ENCODE data around the gene OSBPL6.

DNA sequence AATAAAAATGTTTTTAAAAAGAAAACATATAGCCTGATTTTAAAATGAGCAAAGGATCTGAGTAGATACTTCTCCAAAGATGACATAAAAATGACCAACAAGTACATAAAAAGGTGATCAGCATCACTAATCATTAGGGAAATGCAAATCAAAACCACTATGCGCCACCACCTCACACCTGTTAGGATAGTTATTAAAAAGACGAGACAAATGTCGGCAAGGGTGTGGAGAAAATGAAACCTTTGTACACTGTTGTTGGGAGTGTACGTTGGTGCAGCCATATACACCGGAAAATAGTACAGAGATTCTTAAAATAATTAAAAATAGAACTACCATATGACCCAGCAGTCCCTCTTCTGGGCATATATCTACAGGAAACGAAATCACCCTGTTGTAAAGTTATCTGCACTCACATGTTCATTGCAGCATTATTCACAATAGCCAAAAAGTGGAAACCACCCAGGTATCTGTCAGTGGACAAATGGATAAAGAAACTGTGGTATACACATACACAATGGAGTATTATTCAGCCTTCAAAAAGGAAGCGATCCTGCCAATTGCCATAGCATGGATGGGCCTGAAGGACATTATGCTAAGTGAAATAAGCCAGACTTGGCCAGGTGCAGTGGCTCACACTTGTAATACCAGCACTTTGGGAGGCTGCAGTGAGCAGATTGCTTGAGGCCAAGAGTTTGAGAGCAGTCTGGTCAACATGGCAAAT is 165.0 kb downstream of the OSBPL6 start:
- TF ChIP-seq, protein P1, sequence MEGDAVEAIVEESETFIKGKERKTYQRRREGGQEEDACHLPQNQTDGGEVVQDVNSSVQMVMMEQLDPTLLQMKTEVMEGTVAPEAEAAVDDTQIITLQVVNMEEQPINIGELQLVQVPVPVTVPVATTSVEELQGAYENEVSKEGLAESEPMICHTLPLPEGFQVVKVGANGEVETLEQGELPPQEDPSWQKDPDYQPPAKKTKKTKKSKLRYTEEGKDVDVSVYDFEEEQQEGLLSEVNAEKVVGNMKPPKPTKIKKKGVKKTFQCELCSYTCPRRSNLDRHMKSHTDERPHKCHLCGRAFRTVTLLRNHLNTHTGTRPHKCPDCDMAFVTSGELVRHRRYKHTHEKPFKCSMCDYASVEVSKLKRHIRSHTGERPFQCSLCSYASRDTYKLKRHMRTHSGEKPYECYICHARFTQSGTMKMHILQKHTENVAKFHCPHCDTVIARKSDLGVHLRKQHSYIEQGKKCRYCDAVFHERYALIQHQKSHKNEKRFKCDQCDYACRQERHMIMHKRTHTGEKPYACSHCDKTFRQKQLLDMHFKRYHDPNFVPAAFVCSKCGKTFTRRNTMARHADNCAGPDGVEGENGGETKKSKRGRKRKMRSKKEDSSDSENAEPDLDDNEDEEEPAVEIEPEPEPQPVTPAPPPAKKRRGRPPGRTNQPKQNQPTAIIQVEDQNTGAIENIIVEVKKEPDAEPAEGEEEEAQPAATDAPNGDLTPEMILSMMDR (IDR thresholded peaks at IDR 0.05) = no peak
- no peak for TF ChIP-seq EZH2 (IDR thresholded peaks at IDR 0.05; ENCODE audit: borderline replicate concordance, insufficient read depth, low read depth, low read length, poor library complexity, severe bottlenecking)
